Measurements from ENCODE around the gene MEX3B.

Gene MEX3B

GRCh38 chr15:82056958-82057823 is 11.4 kb upstream of the MEX3B start (continued):
- TF ChIP-seq MZF1 (tag by site-specific recombination; IDR thresholded peaks at IDR 0.05; ENCODE audit: borderline replicate concordance), result no peak
- no peak for TF ChIP-seq ZNF350 (tag by site-specific recombination; IDR thresholded peaks at IDR 0.05)
- TF ChIP-seq ZNF341 (tag by site-specific recombination; IDR thresholded peaks at IDR 0.05; ENCODE audit: low read depth), result peak; percentile 53

GRCh38 chr15:82052751-82053150 is 6.9 kb upstream of the MEX3B start:
- no peak overlapping the region for H3K4me3 ChIP-seq (ENCODE audit: low read depth, low read length)
- ChIA-PET CTCF (interaction anchor here (1.3 kb wide), 2 partner anchors 10 to 228 kb away, joined by 3 read pairs; no protein-coding TSS in a partner anchor), POLR2A (no interaction called here)
- no peak overlapping the region for H3K27ac ChIP-seq (ENCODE audit: extremely low read depth, low read depth, low read length)
- no peaks in the 10 kb centered on the region for H3K36me3 ChIP-seq (ENCODE audit: control insufficient read depth in 2 of 2, insufficient read depth in 1 of 2, low read length in 2 of 2)
- no peaks in the 10 kb centered on the region for H3K9me3 ChIP-seq (ENCODE audit: control insufficient read depth, insufficient read depth, low read depth, low read length)
- H3K4me1 ChIP-seq (ENCODE audit: control insufficient read depth, insufficient read depth, low read length), result peaks cover 16% of the 10 kb centered on the region
- TF ChIP-seq PATZ1 (tag by site-specific recombination; IDR thresholded peaks at IDR 0.05) (no peak), ZNF48 (tag by site-specific recombination; IDR thresholded peaks at IDR 0.05) (no peak), ZEB2 (tag by site-specific recombination; IDR thresholded peaks at IDR 0.05) (no peak), ZBTB1 (tag by site-specific recombination; IDR thresholded peaks at IDR 0.05) (no peak), ZBTB49 (tag by site-specific recombination; IDR thresholded peaks at IDR 0.05; ENCODE audit: low read depth) (no peak), ZNF645 (tag by site-specific recombination; IDR thresholded peaks at IDR 0.05) (no peak), ZBTB21 (tag by site-specific recombination; IDR thresholded peaks at IDR 0.05) (no peak), GLI2 (tag by site-specific recombination; IDR thresholded peaks at IDR 0.05; ENCODE audit: borderline replicate concordance, low read depth) (no peak), ZNF214 (tag by site-specific recombination; IDR thresholded peaks at IDR 0.05; ENCODE audit: borderline replicate concordance) (no peak), ZNF623 (tag by site-specific recombination; IDR thresholded peaks at IDR 0.05) (no peak), RBAK (tag by site-specific recombination; IDR thresholded peaks at IDR 0.05) (no peak), ZNF707 (tag by site-specific recombination; IDR thresholded peaks at IDR 0.05) (no peak), TCF7L2 (IDR thresholded peaks at IDR 0.05; ENCODE audit: borderline replicate concordance, low read depth, low read length) (no peak), ZNF157 (tag by site-specific recombination; IDR thresholded peaks at IDR 0.05) (no peak), WT1 (tag by site-specific recombination; IDR thresholded peaks at IDR 0.05) (no peak), IKZF3 (tag by site-specific recombination; IDR thresholded peaks at IDR 0.05) (no peak), ZNF366 (tag by site-specific recombination; conservative IDR thresholded peaks at IDR 0.05) (no peak), GFI1B (tag by site-specific recombination; IDR thresholded peaks at IDR 0.05) (no peak)
- TF ChIP-seq, protein P1, sequence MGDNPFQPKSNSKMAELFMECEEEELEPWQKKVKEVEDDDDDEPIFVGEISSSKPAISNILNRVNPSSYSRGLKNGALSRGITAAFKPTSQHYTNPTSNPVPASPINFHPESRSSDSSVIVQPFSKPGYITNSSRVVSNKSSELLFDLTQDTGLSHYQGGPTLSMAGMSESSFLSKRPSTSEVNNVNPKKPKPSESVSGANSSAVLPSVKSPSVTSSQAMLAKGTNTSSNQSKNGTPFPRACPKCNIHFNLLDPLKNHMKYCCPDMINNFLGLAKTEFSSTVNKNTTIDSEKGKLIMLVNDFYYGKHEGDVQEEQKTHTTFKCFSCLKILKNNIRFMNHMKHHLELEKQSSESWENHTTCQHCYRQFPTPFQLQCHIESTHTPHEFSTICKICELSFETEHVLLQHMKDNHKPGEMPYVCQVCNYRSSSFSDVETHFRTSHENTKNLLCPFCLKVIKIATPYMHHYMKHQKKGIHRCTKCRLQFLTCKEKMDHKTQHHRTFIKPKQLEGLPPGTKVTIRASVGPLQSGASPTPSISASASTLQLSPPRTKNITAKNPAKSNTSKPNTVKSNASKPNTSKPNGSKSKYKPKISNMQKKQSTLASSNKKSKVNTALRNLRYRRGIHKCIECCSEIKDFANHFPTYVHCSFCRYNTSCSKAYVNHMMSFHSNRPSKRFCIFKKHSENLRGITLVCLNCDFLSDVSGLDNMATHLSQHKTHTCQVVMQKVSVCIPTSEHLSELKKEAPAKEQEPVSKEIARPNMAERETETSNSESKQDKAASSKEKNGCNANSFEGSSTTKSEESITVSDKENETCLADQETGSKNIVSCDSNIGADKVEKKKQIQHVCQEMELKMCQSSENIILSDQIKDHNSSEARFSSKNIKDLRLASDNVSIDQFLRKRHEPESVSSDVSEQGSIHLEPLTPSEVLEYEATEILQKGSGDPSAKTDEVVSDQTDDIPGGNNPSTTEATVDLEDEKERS (tag by site-specific recombination; IDR thresholded peaks at IDR 0.05), result no peak

Measured in HEK293 (cell line).